ENCODE measurements around the gene CAMSAP1.

CAMSAP1 gene

GRCh38 chr9:135937521-135938489 is 30.5 kb upstream of the CAMSAP1 start:
- no peaks in the 10 kb centered on the region for H3K9me2 ChIP-seq (ENCODE audit: low read depth, low read length)
- TF ChIP-seq CTCF (IDR thresholded peaks at IDR 0.05; ENCODE audit: low read length): no peak
- no peak for TF ChIP-seq EZH2 (IDR thresholded peaks at IDR 0.05; ENCODE audit: borderline replicate concordance, low read length)
- H3K9ac ChIP-seq (ENCODE audit: low read length): no peak overlapping the region
- H3K27me3 ChIP-seq (ENCODE audit: insufficient read depth, low read length): no peaks in the 10 kb centered on the region
- no peak overlapping the region for H2AFZ ChIP-seq (ENCODE audit: low read length)
- H3K9me3 ChIP-seq (ENCODE audit: low read length): no peaks in the 10 kb centered on the region
- no peak overlapping the region for H3K4me2 ChIP-seq (ENCODE audit: low read length)
- no peaks in the 10 kb centered on the region for H3K4me1 ChIP-seq (ENCODE audit: insufficient read depth, low read length, severe bottlenecking)
- H3K4me3 ChIP-seq (ENCODE audit: low read depth, low read length, poor library complexity, severe bottlenecking): no peak overlapping the region
- H3K27ac ChIP-seq (ENCODE audit: low read depth, low read length, poor library complexity, severe bottlenecking): no peak overlapping the region
- H4K20me1 ChIP-seq (ENCODE audit: insufficient read depth, low read length): no peaks in the 10 kb centered on the region
- no peaks in the 10 kb centered on the region for H3K79me2 ChIP-seq (ENCODE audit: insufficient read depth, low read length)
- H3K36me3 ChIP-seq (ENCODE audit: insufficient read depth, low read length): peaks cover 80% of the 10 kb centered on the region
- no peaks in the 10 kb centered on the region for H3F3A ChIP-seq (ENCODE audit: insufficient read depth, low read length)

DNA sequence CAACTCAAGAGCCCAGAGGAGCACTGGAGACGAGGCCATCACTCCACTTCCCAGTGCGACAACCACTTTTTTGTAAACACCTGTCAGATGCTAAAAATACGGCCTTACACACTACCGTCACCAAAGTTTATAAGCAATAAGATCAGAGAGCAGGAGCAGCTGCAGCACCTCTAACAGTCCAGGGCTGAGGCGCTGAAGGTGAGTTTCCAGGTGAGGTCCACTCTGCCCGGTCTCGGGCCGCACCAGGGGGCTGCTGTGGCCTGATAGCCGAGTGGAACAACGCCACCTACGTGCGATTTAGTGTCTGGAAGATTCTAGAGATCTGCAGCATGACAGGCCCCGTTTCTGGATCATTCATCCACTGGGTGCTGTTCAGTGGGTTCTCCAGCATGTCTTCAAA is 25.8 kb upstream of the CAMSAP1 start:
- no peaks in the 10 kb centered on the region for H3K79me2 ChIP-seq (ENCODE audit: insufficient read depth, low read length)
- no peak overlapping the region for H3K4me3 ChIP-seq (ENCODE audit: low read depth, low read length, poor library complexity, severe bottlenecking)
- no peak overlapping the region for H2AFZ ChIP-seq (ENCODE audit: low read length)
- no peaks in the 10 kb centered on the region for H3K4me1 ChIP-seq (ENCODE audit: insufficient read depth, low read length, severe bottlenecking)
- H3K27ac ChIP-seq (ENCODE audit: low read depth, low read length, poor library complexity, severe bottlenecking): no peak overlapping the region
- no peak overlapping the region for H3K9ac ChIP-seq (ENCODE audit: low read length)
- H3K9me3 ChIP-seq (ENCODE audit: low read length): no peaks in the 10 kb centered on the region
- H4K20me1 ChIP-seq (ENCODE audit: insufficient read depth, low read length): no peaks in the 10 kb centered on the region
- TF ChIP-seq EZH2 (IDR thresholded peaks at IDR 0.05; ENCODE audit: borderline replicate concordance, low read length) (no peak), CTCF (IDR thresholded peaks at IDR 0.05; ENCODE audit: low read length) (no peak)
- H3K36me3 ChIP-seq (ENCODE audit: insufficient read depth, low read length): peaks cover 59% of the 10 kb centered on the region
- H3K27me3 ChIP-seq (ENCODE audit: insufficient read depth, low read length): no peaks in the 10 kb centered on the region
- no peaks in the 10 kb centered on the region for H3K9me2 ChIP-seq (ENCODE audit: low read depth, low read length)
- no peak overlapping the region for H3K4me2 ChIP-seq (ENCODE audit: low read length)
- no peaks in the 10 kb centered on the region for H3F3A ChIP-seq (ENCODE audit: insufficient read depth, low read length)

GRCh38 chr9:135932656-135933055 is 25.3 kb upstream of the CAMSAP1 start:
- no peaks in the 10 kb centered on the region for H3K27me3 ChIP-seq (ENCODE audit: insufficient read depth, low read length)
- H3F3A ChIP-seq (ENCODE audit: insufficient read depth, low read length): no peaks in the 10 kb centered on the region
- no peaks in the 10 kb centered on the region for H3K9me3 ChIP-seq (ENCODE audit: low read length)
- no peak overlapping the region for H3K27ac ChIP-seq (ENCODE audit: low read depth, low read length, poor library complexity, severe bottlenecking)
- TF ChIP-seq CTCF (IDR thresholded peaks at IDR 0.05; ENCODE audit: low read length) (no peak), EZH2 (IDR thresholded peaks at IDR 0.05; ENCODE audit: borderline replicate concordance, low read length) (no peak)
- no peaks in the 10 kb centered on the region for H3K4me1 ChIP-seq (ENCODE audit: insufficient read depth, low read length, severe bottlenecking)
- H3K79me2 ChIP-seq (ENCODE audit: insufficient read depth, low read length): no peaks in the 10 kb centered on the region
- no peak overlapping the region for H3K4me3 ChIP-seq (ENCODE audit: low read depth, low read length, poor library complexity, severe bottlenecking)
- H2AFZ ChIP-seq (ENCODE audit: low read length): no peak overlapping the region
- no peak overlapping the region for H3K9ac ChIP-seq (ENCODE audit: low read length)
- no peak overlapping the region for H3K4me2 ChIP-seq (ENCODE audit: low read length)
- no peaks in the 10 kb centered on the region for H3K9me2 ChIP-seq (ENCODE audit: low read depth, low read length)
- peaks cover 55% of the 10 kb centered on the region for H3K36me3 ChIP-seq (ENCODE audit: insufficient read depth, low read length)
- no peaks in the 10 kb centered on the region for H4K20me1 ChIP-seq (ENCODE audit: insufficient read depth, low read length)
